ENCODE results near the gene CNTN4. TPM values are rescaled to one million over a fixed set of nuclear protein-coding genes. Genes with fewer than 3 reads are reported as not detected.

CNTN4 gene
- total RNA-seq, 2 donors from 2014 or later = 0.62 to 0.79 TPM

GRCh38 chr3:2106438-2106837, 7.8 kb downstream of the CNTN4 start:
- H3K36me3 Mint-ChIP-seq (ENCODE audit: insufficient read depth in 2 of 2) = peaks cover 0 to 5% of the 10 kb centered on the region in 2 donors
- H3K4me3 Mint-ChIP-seq = no peak overlapping the region
- no peak for DNase-seq
- no peak for ATAC-seq (replicated peaks in 1 of 2)
- H3K4me1 Mint-ChIP-seq (ENCODE audit: low read depth) = no peaks in the 10 kb centered on the region
- peaks cover 7% of the 10 kb centered on the region for H3K27me3 Mint-ChIP-seq (ENCODE audit: low read depth)
- H3K9me3 Mint-ChIP-seq = peaks cover 6 to 8% of the 10 kb centered on the region in 2 donors
- no peak overlapping the region for H3K27ac Mint-ChIP-seq

- no peak for ATAC-seq (replicated peaks in 1 of 2)
- no peaks in the 10 kb centered on the region for H3K4me1 Mint-ChIP-seq (ENCODE audit: low read depth)
- H3K9me3 Mint-ChIP-seq = peaks cover 6 to 7% of the 10 kb centered on the region in 2 donors
- H3K36me3 Mint-ChIP-seq (ENCODE audit: insufficient read depth in 2 of 2) = peaks cover 0 to 5% of the 10 kb centered on the region in 2 donors
- no peaks in the 10 kb centered on the region for H3K27me3 Mint-ChIP-seq (ENCODE audit: low read depth)
- no peak for DNase-seq
- H3K27ac Mint-ChIP-seq = no peak overlapping the region
- no peak overlapping the region for H3K4me3 Mint-ChIP-seq
Observed at GRCh38 chr3:2110597-2111117, 12.0 kb downstream of the CNTN4 start.

- ATAC-seq (replicated peaks in 1 of 2) (no peak), DNase-seq (no peak)
- H3K36me3 Mint-ChIP-seq (ENCODE audit: insufficient read depth in 2 of 2) = no peaks in the 10 kb centered on the region
- no peak overlapping the region for H3K27ac Mint-ChIP-seq
- H3K4me3 Mint-ChIP-seq = no peak overlapping the region
- no peaks in the 10 kb centered on the region for H3K27me3 Mint-ChIP-seq (ENCODE audit: low read depth)
- H3K4me1 Mint-ChIP-seq (ENCODE audit: low read depth) = no peaks in the 10 kb centered on the region
- no peaks in the 10 kb centered on the region for H3K9me3 Mint-ChIP-seq
Observed at GRCh38 chr3:2114617-2115275, 16.1 kb downstream of the CNTN4 start.

GRCh38 chr3:2130726-2131125, 32.1 kb downstream of the CNTN4 start:
- DNase-seq (no peak), ATAC-seq (replicated peaks in 1 of 2) (no peak)
- Mint-ChIP-seq H3K9me3 (peaks cover 0 to 2% of the 10 kb centered on the region in 2 donors), H3K27ac (no peak overlapping the region), H3K4me1 (ENCODE audit: low read depth) (no peaks in the 10 kb centered on the region), H3K36me3 (ENCODE audit: insufficient read depth in 2 of 2) (no peaks in the 10 kb centered on the region), H3K4me3 (no peak overlapping the region), H3K27me3 (ENCODE audit: low read depth) (no peaks in the 10 kb centered on the region)

- H3K4me1 Mint-ChIP-seq (ENCODE audit: low read depth) = no peaks in the 10 kb centered on the region
- H3K27ac Mint-ChIP-seq = no peak overlapping the region
- no peak for ATAC-seq (replicated peaks in 1 of 2)
- no peak for DNase-seq
- no peaks in the 10 kb centered on the region for H3K27me3 Mint-ChIP-seq (ENCODE audit: low read depth)
- no peaks in the 10 kb centered on the region for H3K36me3 Mint-ChIP-seq (ENCODE audit: insufficient read depth in 2 of 2)
- peaks cover 0 to 3% of the 10 kb centered on the region in 2 donors for H3K9me3 Mint-ChIP-seq
- no peak overlapping the region for H3K4me3 Mint-ChIP-seq
Observed at GRCh38 chr3:2133146-2133545, 34.5 kb downstream of the CNTN4 start.

- H3K27me3 Mint-ChIP-seq (ENCODE audit: low read depth) = no peaks in the 10 kb centered on the region
- H3K4me3 Mint-ChIP-seq = no peak overlapping the region
- peaks cover 0 to 3% of the 10 kb centered on the region in 2 donors for H3K9me3 Mint-ChIP-seq
- DNase-seq (no peak), ATAC-seq (replicated peaks in 1 of 2) (no peak)
- H3K36me3 Mint-ChIP-seq (ENCODE audit: insufficient read depth in 2 of 2) = no peaks in the 10 kb centered on the region
- no peaks in the 10 kb centered on the region for H3K4me1 Mint-ChIP-seq (ENCODE audit: low read depth)
- no peak overlapping the region for H3K27ac Mint-ChIP-seq
Observed at GRCh38 chr3:2137651-2138050, 39.0 kb downstream of the CNTN4 start.

- no peak overlapping the region for H3K4me3 Mint-ChIP-seq
- H3K27me3 Mint-ChIP-seq (ENCODE audit: low read depth) = no peaks in the 10 kb centered on the region
- H3K9me3 Mint-ChIP-seq = peaks cover 0 to 3% of the 10 kb centered on the region in 2 donors
- DNase-seq (no peak), ATAC-seq (replicated peaks in 1 of 2) (peak in 1 of 2 donors; percentile 17)
- no peaks in the 10 kb centered on the region for H3K4me1 Mint-ChIP-seq (ENCODE audit: low read depth)
- no peaks in the 10 kb centered on the region for H3K36me3 Mint-ChIP-seq (ENCODE audit: insufficient read depth in 2 of 2)
- no peak overlapping the region for H3K27ac Mint-ChIP-seq
Observed at GRCh38 chr3:2141482-2141881, 42.8 kb downstream of the CNTN4 start.

- Mint-ChIP-seq H3K36me3 (ENCODE audit: insufficient read depth in 2 of 2) (no peaks in the 10 kb centered on the region), H3K27ac (no peak overlapping the region), H3K9me3 (peaks cover 0 to 5% of the 10 kb centered on the region in 2 donors), H3K4me1 (ENCODE audit: low read depth) (no peaks in the 10 kb centered on the region), H3K27me3 (ENCODE audit: low read depth) (no peaks in the 10 kb centered on the region), H3K4me3 (no peak overlapping the region)
- DNase-seq (no peak), ATAC-seq (replicated peaks in 1 of 2) (no peak)
Observed at GRCh38 chr3:2148561-2149340, 50.1 kb downstream of the CNTN4 start.

- no peak for ATAC-seq (replicated peaks in 1 of 2)
- no peak overlapping the region for H3K4me3 Mint-ChIP-seq
- H3K9me3 Mint-ChIP-seq = peaks cover 0 to 4% of the 10 kb centered on the region in 2 donors
- no peak for DNase-seq
- no peaks in the 10 kb centered on the region for H3K27me3 Mint-ChIP-seq (ENCODE audit: low read depth)
- no peaks in the 10 kb centered on the region for H3K36me3 Mint-ChIP-seq (ENCODE audit: insufficient read depth in 2 of 2)
- no peaks in the 10 kb centered on the region for H3K4me1 Mint-ChIP-seq (ENCODE audit: low read depth)
- no peak overlapping the region for H3K27ac Mint-ChIP-seq
Observed at GRCh38 chr3:2153053-2153452, 54.4 kb downstream of the CNTN4 start.

GRCh38 chr3:2153547-2153946, 54.9 kb downstream of the CNTN4 start:
- no peaks in the 10 kb centered on the region for H3K36me3 Mint-ChIP-seq (ENCODE audit: insufficient read depth in 2 of 2)
- H3K27me3 Mint-ChIP-seq (ENCODE audit: low read depth) = no peaks in the 10 kb centered on the region
- no peak for DNase-seq

GRCh38 chr3:2154621-2155020, 56.0 kb downstream of the CNTN4 start:
- no peak overlapping the region for H3K4me3 Mint-ChIP-seq
- DNase-seq = no peak
- H3K36me3 Mint-ChIP-seq (ENCODE audit: insufficient read depth in 2 of 2) = no peaks in the 10 kb centered on the region
- H3K27ac Mint-ChIP-seq = no peak overlapping the region
- H3K27me3 Mint-ChIP-seq (ENCODE audit: low read depth) = no peaks in the 10 kb centered on the region
- no peaks in the 10 kb centered on the region for H3K4me1 Mint-ChIP-seq (ENCODE audit: low read depth)
- H3K9me3 Mint-ChIP-seq = peaks cover 0 to 2% of the 10 kb centered on the region in 2 donors
- ATAC-seq (replicated peaks in 1 of 2) = no peak

More at GRCh38 chr3:2153547-2153946, 54.9 kb downstream of the CNTN4 start:
- H3K27ac Mint-ChIP-seq = no peak overlapping the region
- ATAC-seq (replicated peaks in 1 of 2) = no peak
- no peaks in the 10 kb centered on the region for H3K4me1 Mint-ChIP-seq (ENCODE audit: low read depth)
- no peak overlapping the region for H3K4me3 Mint-ChIP-seq
- H3K9me3 Mint-ChIP-seq = peaks cover 0 to 4% of the 10 kb centered on the region in 2 donors

GRCh38 chr3:2156244-2156847, 57.7 kb downstream of the CNTN4 start:
- Mint-ChIP-seq H3K27ac (no peak overlapping the region), H3K4me1 (ENCODE audit: low read depth) (no peaks in the 10 kb centered on the region), H3K36me3 (ENCODE audit: insufficient read depth in 2 of 2) (no peaks in the 10 kb centered on the region), H3K27me3 (ENCODE audit: low read depth) (no peaks in the 10 kb centered on the region), H3K4me3 (no peak overlapping the region), H3K9me3 (peaks cover 0 to 2% of the 10 kb centered on the region in 2 donors)
- ATAC-seq (replicated peaks in 1 of 2) = no peak
- peak; percentile 2 to 18 for DNase-seq

- Mint-ChIP-seq H3K4me3 (no peak overlapping the region), H3K27ac (no peak overlapping the region), H3K27me3 (ENCODE audit: low read depth) (no peaks in the 10 kb centered on the region), H3K9me3 (peaks cover 0 to 2% of the 10 kb centered on the region in 2 donors), H3K4me1 (ENCODE audit: low read depth) (no peaks in the 10 kb centered on the region), H3K36me3 (ENCODE audit: insufficient read depth in 2 of 2) (no peaks in the 10 kb centered on the region)
- DNase-seq (no peak), ATAC-seq (replicated peaks in 1 of 2) (no peak)
Observed at GRCh38 chr3:2158828-2159227, 60.2 kb downstream of the CNTN4 start.
